Measurements from ENCODE around the gene RHBDD3. TPM values are rescaled to one million over a fixed set of nuclear protein-coding genes. Genes with fewer than 3 reads are reported as not detected.

The RHBDD3 gene
- total and polyA plus RNA-seq, 2 of the 8 experiments (the other 6 are each of a cell fraction or from before 2014, with no cell fraction given): 72.1 to 117 TPM

DNA sequence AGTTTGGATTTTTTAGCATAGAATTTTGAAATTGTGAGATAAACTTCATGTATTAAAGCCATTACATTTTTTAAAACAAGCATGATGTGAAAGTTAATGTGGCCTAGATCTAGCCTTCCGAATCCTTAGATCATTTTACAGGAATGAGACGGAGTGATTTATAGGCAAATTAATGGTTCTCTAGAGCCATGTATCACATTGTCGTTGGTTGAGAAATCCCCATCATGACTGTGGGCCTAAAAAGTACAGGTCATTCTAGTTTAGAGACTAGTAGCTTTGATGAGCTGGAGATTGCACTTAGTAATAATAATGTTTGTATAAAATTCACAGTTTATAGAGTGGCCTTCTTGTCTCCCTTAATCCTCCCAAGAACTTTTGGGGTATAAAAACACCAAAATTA is 7.4 kb upstream of the RHBDD3 start:
- peaks cover 35 to 97% of the 10 kb centered on the region in 2 experiments for H3K79me2 ChIP-seq (ENCODE audit: control insufficient read depth in 1 of 2, insufficient read depth in 2 of 2, low read length in 2 of 2)
- TF ChIP-seq TCF12 (IDR thresholded peaks at IDR 0.05; ENCODE audit: low read depth, low read length): no peak
- no peak for TF ChIP-seq HDAC6 (IDR thresholded peaks at IDR 0.05; ENCODE audit: low read depth, low read length)
- TF ChIP-seq, protein P1, sequence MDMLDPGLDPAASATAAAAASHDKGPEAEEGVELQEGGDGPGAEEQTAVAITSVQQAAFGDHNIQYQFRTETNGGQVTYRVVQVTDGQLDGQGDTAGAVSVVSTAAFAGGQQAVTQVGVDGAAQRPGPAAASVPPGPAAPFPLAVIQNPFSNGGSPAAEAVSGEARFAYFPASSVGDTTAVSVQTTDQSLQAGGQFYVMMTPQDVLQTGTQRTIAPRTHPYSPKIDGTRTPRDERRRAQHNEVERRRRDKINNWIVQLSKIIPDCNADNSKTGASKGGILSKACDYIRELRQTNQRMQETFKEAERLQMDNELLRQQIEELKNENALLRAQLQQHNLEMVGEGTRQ (IDR thresholded peaks at IDR 0.05; ENCODE audit: low read length): no peak
- no peak for TF ChIP-seq JUND (IDR thresholded peaks at IDR 0.05; ENCODE audit: low read length)
- no peak for TF ChIP-seq BCL11A (IDR thresholded peaks at IDR 0.05; ENCODE audit: low read depth in 2 of 2, low read length in 2 of 2)
- TF ChIP-seq TBP (IDR thresholded peaks at IDR 0.05; ENCODE audit: low read depth, low read length): no peak
- TF ChIP-seq, protein P2, sequence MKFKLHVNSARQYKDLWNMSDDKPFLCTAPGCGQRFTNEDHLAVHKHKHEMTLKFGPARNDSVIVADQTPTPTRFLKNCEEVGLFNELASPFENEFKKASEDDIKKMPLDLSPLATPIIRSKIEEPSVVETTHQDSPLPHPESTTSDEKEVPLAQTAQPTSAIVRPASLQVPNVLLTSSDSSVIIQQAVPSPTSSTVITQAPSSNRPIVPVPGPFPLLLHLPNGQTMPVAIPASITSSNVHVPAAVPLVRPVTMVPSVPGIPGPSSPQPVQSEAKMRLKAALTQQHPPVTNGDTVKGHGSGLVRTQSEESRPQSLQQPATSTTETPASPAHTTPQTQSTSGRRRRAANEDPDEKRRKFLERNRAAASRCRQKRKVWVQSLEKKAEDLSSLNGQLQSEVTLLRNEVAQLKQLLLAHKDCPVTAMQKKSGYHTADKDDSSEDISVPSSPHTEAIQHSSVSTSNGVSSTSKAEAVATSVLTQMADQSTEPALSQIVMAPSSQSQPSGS (IDR thresholded peaks at IDR 0.05; ENCODE audit: low read length): no peak
- no peak for TF ChIP-seq SIX5 (IDR thresholded peaks at IDR 0.05; ENCODE audit: low read depth, low read length)
- no peak overlapping the region for H3K4me2 ChIP-seq (ENCODE audit: insufficient read depth in 1 of 2, low read depth in 2 of 2, low read length in 2 of 2)
- H2AK5ac ChIP-seq (ENCODE audit: low read depth, low read length): no peak overlapping the region
- DNase-seq (ENCODE audit: low read depth in 1 of 2, low spot score in 2 of 2) (no peak), FAIRE-seq (no peak)
- no peak overlapping the region for H2BK15ac ChIP-seq (ENCODE audit: low read length)
- no peak overlapping the region for H3K56ac ChIP-seq (replicated peaks; ENCODE audit: insufficient read length, low read depth, low read length)
- no peak overlapping the region for H2BK5ac ChIP-seq (ENCODE audit: low read depth, low read length)
- H3K23ac ChIP-seq (ENCODE audit: insufficient read length): no peak overlapping the region
- H3K4me3 ChIP-seq (ENCODE audit: extremely low read depth in 1 of 4, insufficient read depth in 2 of 4, low read depth in 3 of 4, low read length in 4 of 4): no peak overlapping the region
- H4K8ac ChIP-seq (ENCODE audit: extremely low read depth, insufficient read depth, low read length): no peak overlapping the region
- H4K5ac ChIP-seq (ENCODE audit: insufficient read length, low read depth, low read length): no peak overlapping the region
- POLR2A ChIA-PET (ENCODE audit: partially characterized antibody): interaction anchor here (1.0 to 21.4 kb wide), 5 partner anchors 8 to 67 kb away, joined by 5 to 436 read pairs (median 139); no protein-coding TSS in a partner anchor
- CTCF ChIA-PET (ENCODE audit: partially characterized antibody): interaction anchor here (1.1 kb wide), 1 partner anchor 12 kb away, joined by 3 read pairs; no protein-coding TSS in a partner anchor
- no peak overlapping the region for H2AFZ ChIP-seq (ENCODE audit: low read length)
- H3K36me3 ChIP-seq (ENCODE audit: control insufficient read depth in 2 of 4, insufficient read depth in 4 of 4, low read length in 3 of 4): peaks cover 55 to 98% (median 77%) of the 10 kb centered on the region in 4 experiments
- H2BK120ac ChIP-seq (replicated peaks; ENCODE audit: low read depth, low read length): no peak overlapping the region
- H2BK20ac ChIP-seq (ENCODE audit: low read length): no peak overlapping the region
- H4K20me1 ChIP-seq (replicated peaks in 1 of 2; ENCODE audit: control insufficient read depth in 1 of 2, insufficient read depth in 2 of 2, low read length in 2 of 2): peaks cover 42 to 44% of the 10 kb centered on the region in 2 experiments
- H3K9ac ChIP-seq (replicated peaks in 1 of 4; ENCODE audit: extremely low read depth in 1 of 4, low read depth in 3 of 4, low read length in 3 of 4): no peak overlapping the region
- no peaks in the 10 kb centered on the region for H3K9me3 ChIP-seq (ENCODE audit: insufficient read depth in 2 of 2, low read depth in 1 of 2, low read length in 1 of 2)
- no peak overlapping the region for H3K4ac ChIP-seq (replicated peaks; ENCODE audit: insufficient read length, low read depth, low read length)
- H3K18ac ChIP-seq (ENCODE audit: extremely low read depth, low read length): no peak overlapping the region
- H3K14ac ChIP-seq (ENCODE audit: insufficient read length): no peak overlapping the region
- H3K4me1 ChIP-seq (replicated peaks in 1 of 4; ENCODE audit: control insufficient read depth in 3 of 4, insufficient read depth in 4 of 4, low read length in 3 of 4): peaks cover 1 to 4% (median 2%) of the 10 kb centered on the region in 4 experiments; a peak in 5 of 7 replicates
- peaks cover 5% of the 10 kb centered on the region for H3K79me1 ChIP-seq (ENCODE audit: low read depth, low read length)
- H3K27ac ChIP-seq (ENCODE audit: low read depth, low read length): no peak overlapping the region
- H3K27me3 ChIP-seq (replicated peaks in 1 of 4; ENCODE audit: control insufficient read depth in 3 of 4, extremely low read depth in 1 of 4, insufficient read depth in 3 of 4, low read length in 3 of 4): no peaks in the 10 kb centered on the region
- 89% methylated on average over 3 of the region's 3 CpGs; no CpG with 5 or more reads in 1 of the 2 experiments for WGBS, 2 experiments (ENCODE audit: extremely low coverage in 1 of 2, insufficient coverage in 1 of 2, insufficient read length in 1 of 2, insufficient replicate concordance in 2 of 2, low coverage in 1 of 2, low lambda C conversion rate in 2 of 2, missing lambda C conversion rate in 1 of 2)
- no peaks in the 10 kb centered on the region for H3K23me2 ChIP-seq (ENCODE audit: low read depth, low read length)
- no peak overlapping the region for H2BK12ac ChIP-seq (ENCODE audit: low read depth, low read length)
- no peak overlapping the region for H4K91ac ChIP-seq (replicated peaks; ENCODE audit: insufficient read length, low read length)
